Endothelial cell of umbilical vein (primary cell): ENCODE results near the gene CECR2. TPM values are rescaled to one million over a fixed set of nuclear protein-coding genes. Genes with fewer than 3 reads are reported as not detected.

ENCODE experiments used
- BruUV-seq: library from RNA; stranded (reverse); fragments of 400-500 nt; replicated peaks from 2 replicates; lab custom pipeline; 2021; lab: Mats Ljungman, UMichigan
- CTCF ChIA-PET: fragments of 300-600, 350-600 bp; sonication (Branson Sonifier 250); formaldehyde crosslinking; loops from one replicate; lab custom pipeline; 2021; ENCODE audit warnings: antibody characterized with exemption, inconsistent platforms; lab: Charles Lee
- POLR2A ChIA-PET: fragments of 300-600, 350-600 bp; sonication (Branson Sonifier 250); formaldehyde crosslinking; loops from one replicate; lab custom pipeline; 2021; ENCODE audit warnings: antibody characterized with exemption, inconsistent platforms; lab: Charles Lee
- DNase-seq: peaks from one replicate; pipeline ENCODE4 v3.0.0-alpha.2; 2011; ENCODE audit warnings: low read depth, low spot score
- FAIRE-seq: peaks from 2 replicates; lab custom pipeline; 2011; peaks lifted over from hg19 to GRCh38; lab: Jason Lieb, UNC
- H2AFZ ChIP-seq: 2 replicates; pipeline ENCODE4 v1.6.0; 2012; ENCODE audit warnings: low read depth, low read length, control low read depth, inconsistent platforms
- H3K27ac ChIP-seq: 2 replicates; pipeline ENCODE4 v1.5.1; 2011; ENCODE audit warnings: low read depth, mild to moderate bottlenecking, control low read depth, low read length, moderate library complexity; ENCODE audit not compliant: insufficient read depth
- H3K27me3 ChIP-seq, 2 experiments: 2 replicates each; pipeline versions ENCODE4 v1.6.0 to v1.6.1; 2011; ENCODE audit warnings: low read length in 2 of 2, mixed read lengths in 1 of 2; ENCODE audit not compliant: control insufficient read depth in 2 of 2, insufficient read depth in 2 of 2
- H3K36me3 ChIP-seq, 2 experiments: 2 replicates in 1 of 2; 3 replicates in 1 of 2; pipeline ENCODE4 v1.5.1; 2011; ENCODE audit warnings: low read length in 2 of 2, mild to moderate bottlenecking in 1 of 2, moderate library complexity in 1 of 2; ENCODE audit not compliant: control insufficient read depth in 2 of 2, insufficient read depth in 2 of 2; ENCODE audit errors: extremely low read depth in 1 of 2
- H3K4me1 ChIP-seq: 3 replicates; pipeline ENCODE4 v1.5.1; 2011; ENCODE audit warnings: mild to moderate bottlenecking, low read length; ENCODE audit not compliant: control insufficient read depth, insufficient read depth; ENCODE audit errors: extremely low read depth
- H3K4me2 ChIP-seq: 2 replicates; pipeline ENCODE4 v1.6.1; 2011; ENCODE audit warnings: low read length, control low read depth, mixed read lengths; ENCODE audit not compliant: insufficient read depth
- H3K4me3 ChIP-seq, 3 experiments: fragments of 200-600 bp in 1 of 3; sonication (generic), shearing (Covaris generic) in 1 of 3; replicated peaks in 1 of 3; 2 replicates each; pipeline ENCODE4 v1.5.1; 2011 to 2016; ENCODE audit warnings: control low read depth in 3 of 3, low read length in 3 of 3, mild to moderate bottlenecking in 2 of 3, inconsistent platforms in 1 of 3, low read depth in 1 of 3, moderate library complexity in 1 of 3; ENCODE audit not compliant: insufficient read depth in 1 of 3
- H3K79me2 ChIP-seq: 2 replicates; pipeline ENCODE4 v1.6.0; 2012; ENCODE audit warnings: low read length, inconsistent platforms; ENCODE audit not compliant: control insufficient read depth, insufficient read depth
- H3K9ac ChIP-seq: replicated peaks from 2 replicates; pipeline ENCODE3; 2011; ENCODE audit warnings: low read length, control low read depth; ENCODE audit not compliant: insufficient read depth; ENCODE audit errors: extremely low read depth
- H3K9me1 ChIP-seq: replicated peaks from 3 replicates; pipeline ENCODE4 v1.6.0; 2011; ENCODE audit warnings: mild to moderate bottlenecking, low read length; ENCODE audit not compliant: control insufficient read depth, insufficient read depth; ENCODE audit errors: extremely low read depth
- H3K9me3 ChIP-seq: replicated peaks from 2 replicates; pipeline ENCODE4 v1.5.1; 2012; ENCODE audit warnings: low read length, inconsistent platforms; ENCODE audit not compliant: control insufficient read depth, insufficient read depth
- H4K20me1 ChIP-seq: replicated peaks from 2 replicates; pipeline ENCODE3; 2011; ENCODE audit warnings: mild to moderate bottlenecking, low read length; ENCODE audit not compliant: control insufficient read depth, insufficient read depth; ENCODE audit errors: extremely low read depth
- CTCF ChIP-seq, 2 donors: IDR thresholded peaks; 1 replicate in 1 of 2; 2 replicates in 1 of 2; pipeline ENCODE4 v1.5.1; 2011; ENCODE audit warnings: low read length in 2 of 2, mild to moderate bottlenecking in 2 of 2, moderate library complexity in 2 of 2, control low read depth in 1 of 2, inconsistent platforms in 1 of 2, low read depth in 1 of 2; ENCODE audit not compliant: insufficient read depth in 1 of 2; ENCODE audit errors: extremely low read depth in 1 of 2
- EZH2 ChIP-seq: IDR thresholded peaks from 2 replicates; pipeline ENCODE4 v1.6.1; 2012; ENCODE audit warnings: borderline replicate concordance, low read depth, mild to moderate bottlenecking, moderate library complexity, low read length, inconsistent platforms; ENCODE audit not compliant: severe bottlenecking
- FOS ChIP-seq: IDR thresholded peaks from 2 replicates; pipeline ENCODE4 v1.6.1; 2011; ENCODE audit warnings: mild to moderate bottlenecking, low read length, moderate library complexity, borderline replicate concordance; ENCODE audit not compliant: insufficient read depth
- GATA2 ChIP-seq: IDR thresholded peaks from 2 replicates; pipeline ENCODE4 v1.7.0; 2011; ENCODE audit warnings: low read depth, mild to moderate bottlenecking, moderate library complexity, mixed read lengths, low read length; ENCODE audit not compliant: insufficient read length, insufficient read depth
- JUN ChIP-seq: IDR thresholded peaks from 2 replicates; pipeline ENCODE4 v1.6.1; 2011; ENCODE audit warnings: borderline replicate concordance, low read depth; ENCODE audit not compliant: insufficient read length, insufficient read depth
- MAX ChIP-seq: IDR thresholded peaks from 2 replicates; pipeline ENCODE4 v1.6.1; 2011; ENCODE audit not compliant: insufficient read depth, insufficient read length
- MYC ChIP-seq: IDR thresholded peaks from one replicate; pipeline ENCODE4 v1.6.1; 2011; ENCODE audit warnings: mild to moderate bottlenecking, low read depth, low read length
- POLR2A ChIP-seq: IDR thresholded peaks from 2 replicates; pipeline ENCODE4 v1.6.1; 2012; ENCODE audit warnings: low read depth, mild to moderate bottlenecking, control low read depth, low read length
- POLR2AphosphoS5 ChIP-seq: IDR thresholded peaks from 2 replicates; pipeline ENCODE4 v1.6.1; 2012; ENCODE audit warnings: low read depth, mild to moderate bottlenecking, control low read depth, low read length, moderate library complexity; ENCODE audit not compliant: insufficient read depth
- dilution Hi-C: fragments of 300-500 bp; cut with MboI; formaldehyde crosslinking; loops from one replicate; pipeline ENCODE4 v1.15.0; 2019; ENCODE audit warnings: low sequenced_read_pairs; ENCODE audit not compliant: extremely low pct_ligation_motif_present
- intact Hi-C: fragments of 100-400 bp; cut with micrococcal nuclease; formaldehyde crosslinking; loops from one replicate; pipeline ENCODE4 v1.10.0; 2022
- polyA plus RNA-seq, 4 experiments: library from polyadenylated mRNA; depleted of rRNA in 3 of 4; stranded (reverse) in 3 of 4; unstranded in 1 of 4; fragments of >200 nt; gene quantifications; 2 replicates each; pipeline versions ENCODE4 v1.2.1 to v1.2.3, GENCODE V29; 2011 to 2012; ENCODE audit warnings: missing spikeins in 1 of 4
- total RNA-seq: library from RNA; stranded (reverse); gene quantifications from 2 replicates; pipeline ENCODE4 v1.2.3, GENCODE V29; 2021

The CECR2 gene
- total and polyA plus RNA-seq, 2 donors (not counting 3 experiments of a cell fraction or from before 2014, with no cell fraction given), result 0.01 TPM; not detected in 1

DNA sequence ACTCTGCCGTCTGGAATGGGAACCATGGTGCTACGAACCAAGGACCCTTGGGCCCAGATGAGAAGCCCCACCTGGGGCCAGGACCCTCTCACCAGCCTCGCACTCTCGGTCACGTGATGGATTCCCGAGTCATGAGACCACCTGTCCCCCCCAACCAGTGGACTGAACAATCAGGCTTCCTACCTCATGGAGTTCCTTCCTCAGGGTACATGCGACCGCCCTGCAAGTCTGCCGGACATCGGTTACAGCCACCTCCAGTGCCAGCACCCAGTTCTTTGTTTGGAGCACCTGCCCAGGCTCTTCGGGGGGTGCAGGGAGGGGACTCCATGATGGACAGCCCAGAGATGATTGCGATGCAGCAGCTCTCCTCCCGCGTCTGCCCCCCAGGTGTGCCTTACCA lies 173.2 kb downstream of the CECR2 start:
- no TSS peak for BruUV-seq
- Histone ChIP-seq H2AFZ (no peak overlapping the region), H3K9ac (no peak overlapping the region), H3K4me2 (no peak overlapping the region), H3K9me1 (no peaks in the 10 kb centered on the region), H3K27ac (no peak overlapping the region), H4K20me1 (no peaks in the 10 kb centered on the region), H3K4me1 (no peaks in the 10 kb centered on the region), H3K36me3 (no peaks in the 10 kb centered on the region), H3K4me3 (no peak overlapping the region), H3K9me3 (no peaks in the 10 kb centered on the region), H3K79me2 (no peaks in the 10 kb centered on the region), H3K27me3 (peaks cover 0 to 2% of the 10 kb centered on the region in 2 experiments)
- CTCF ChIA-PET, result no interaction called here
- no peak for TF ChIP-seq MAX
- no peak for TF ChIP-seq JUN
- TF ChIP-seq GATA2, result no peak
- TF ChIP-seq EZH2, result no peak
- TF ChIP-seq POLR2AphosphoS5, result no peak
- DNase-seq (no peak), FAIRE-seq (no peak)
- dilution Hi-C loops (no loop called here), intact Hi-C loops (no loop called here)
- POLR2A ChIA-PET, result no interaction called here

DNA sequence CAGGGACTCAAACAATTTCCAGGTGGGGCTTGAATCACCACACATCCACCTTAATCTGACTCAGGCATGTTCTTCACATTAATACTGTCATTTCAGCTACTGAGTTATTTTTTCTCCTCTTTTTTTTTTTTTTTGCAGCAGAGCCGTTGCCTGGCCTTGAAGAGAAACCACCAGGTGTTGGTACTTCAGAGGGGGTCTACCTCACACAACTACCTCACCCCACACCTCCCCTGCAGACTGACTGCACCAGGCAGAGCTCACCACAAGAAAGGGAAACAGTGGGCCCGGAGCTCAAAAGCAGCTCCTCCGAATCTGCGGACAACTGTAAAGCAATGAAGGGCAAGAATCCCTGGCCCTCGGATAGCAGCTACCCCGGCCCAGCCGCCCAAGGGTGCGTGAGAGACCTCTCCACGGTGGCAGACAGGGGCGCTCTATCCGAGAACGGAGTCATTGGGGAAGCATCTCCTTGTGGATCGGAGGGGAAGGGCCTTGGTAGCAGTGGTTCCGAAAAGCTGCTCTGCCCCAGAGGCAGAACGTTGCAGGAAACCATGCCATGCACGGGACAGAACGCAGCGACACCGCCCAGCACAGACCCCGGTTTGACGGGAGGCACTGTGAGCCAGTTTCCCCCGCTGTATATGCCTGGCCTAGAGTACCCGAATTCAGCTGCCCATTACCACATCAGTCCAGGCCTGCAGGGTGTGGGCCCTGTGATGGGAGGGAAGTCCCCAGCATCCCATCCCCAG lies 178.9 kb downstream of the CECR2 start:
- DNase-seq (no peak), FAIRE-seq (no peak)
- CTCF ChIA-PET, result interaction anchor here (3.1 kb wide), 1 partner anchor 10 kb away, joined by 13 read pairs; no protein-coding TSS in a partner anchor
- Histone ChIP-seq H3K27ac (no peak overlapping the region), H3K79me2 (no peaks in the 10 kb centered on the region), H4K20me1 (no peaks in the 10 kb centered on the region), H3K9me3 (no peaks in the 10 kb centered on the region), H3K4me3 (no peak overlapping the region), H3K9ac (no peak overlapping the region), H2AFZ (no peak overlapping the region), H3K9me1 (no peaks in the 10 kb centered on the region), H3K27me3 (no peaks in the 10 kb centered on the region), H3K36me3 (no peaks in the 10 kb centered on the region), H3K4me2 (no peak overlapping the region), H3K4me1 (no peaks in the 10 kb centered on the region)
- POLR2A ChIA-PET, result no interaction called here
- intact Hi-C loops, result no loop called here
- no peak for TF ChIP-seq EZH2
- no peak for TF ChIP-seq POLR2AphosphoS5
- TF ChIP-seq MYC, result no peak
- no peak for TF ChIP-seq JUN
- TF ChIP-seq POLR2A, result no peak
- TF ChIP-seq FOS, result no peak
- TF ChIP-seq CTCF (IDR thresholded peaks at IDR 0.05; ENCODE audit: extremely low read depth in 1 of 2, insufficient read depth in 1 of 2, low read depth in 1 of 2, low read length in 2 of 2), result no peak
- no peak for TF ChIP-seq GATA2
- no TSS peak for BruUV-seq
- dilution Hi-C loops, result no loop called here
